AG10803 (cell line): ENCODE measurements around the gene LCTL.

ENCODE experiments used
- DNase-seq: peaks from one replicate; pipeline ENCODE4 v3.0.0; 2010; ENCODE audit warnings: low read depth
- H3K4me3 ChIP-seq: 2 replicates; pipeline ENCODE4 v1.5.1; 2011; ENCODE audit warnings: mild to moderate bottlenecking, low read length, control low read depth
- TF ChIP-seq, protein P1 (sequence below): conservative IDR thresholded peaks from 2 replicates; pipeline ENCODE4 v1.5.1; 2011; ENCODE audit warnings: mild to moderate bottlenecking, low read length, control low read depth, inconsistent platforms

The LCTL gene

GRCh38 chr15:66598095-66598815, 32.5 kb upstream of the LCTL start:
- TF ChIP-seq, protein P1, sequence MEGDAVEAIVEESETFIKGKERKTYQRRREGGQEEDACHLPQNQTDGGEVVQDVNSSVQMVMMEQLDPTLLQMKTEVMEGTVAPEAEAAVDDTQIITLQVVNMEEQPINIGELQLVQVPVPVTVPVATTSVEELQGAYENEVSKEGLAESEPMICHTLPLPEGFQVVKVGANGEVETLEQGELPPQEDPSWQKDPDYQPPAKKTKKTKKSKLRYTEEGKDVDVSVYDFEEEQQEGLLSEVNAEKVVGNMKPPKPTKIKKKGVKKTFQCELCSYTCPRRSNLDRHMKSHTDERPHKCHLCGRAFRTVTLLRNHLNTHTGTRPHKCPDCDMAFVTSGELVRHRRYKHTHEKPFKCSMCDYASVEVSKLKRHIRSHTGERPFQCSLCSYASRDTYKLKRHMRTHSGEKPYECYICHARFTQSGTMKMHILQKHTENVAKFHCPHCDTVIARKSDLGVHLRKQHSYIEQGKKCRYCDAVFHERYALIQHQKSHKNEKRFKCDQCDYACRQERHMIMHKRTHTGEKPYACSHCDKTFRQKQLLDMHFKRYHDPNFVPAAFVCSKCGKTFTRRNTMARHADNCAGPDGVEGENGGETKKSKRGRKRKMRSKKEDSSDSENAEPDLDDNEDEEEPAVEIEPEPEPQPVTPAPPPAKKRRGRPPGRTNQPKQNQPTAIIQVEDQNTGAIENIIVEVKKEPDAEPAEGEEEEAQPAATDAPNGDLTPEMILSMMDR: no peak
- no peak overlapping the region for H3K4me3 ChIP-seq
- DNase-seq: no peak

DNA sequence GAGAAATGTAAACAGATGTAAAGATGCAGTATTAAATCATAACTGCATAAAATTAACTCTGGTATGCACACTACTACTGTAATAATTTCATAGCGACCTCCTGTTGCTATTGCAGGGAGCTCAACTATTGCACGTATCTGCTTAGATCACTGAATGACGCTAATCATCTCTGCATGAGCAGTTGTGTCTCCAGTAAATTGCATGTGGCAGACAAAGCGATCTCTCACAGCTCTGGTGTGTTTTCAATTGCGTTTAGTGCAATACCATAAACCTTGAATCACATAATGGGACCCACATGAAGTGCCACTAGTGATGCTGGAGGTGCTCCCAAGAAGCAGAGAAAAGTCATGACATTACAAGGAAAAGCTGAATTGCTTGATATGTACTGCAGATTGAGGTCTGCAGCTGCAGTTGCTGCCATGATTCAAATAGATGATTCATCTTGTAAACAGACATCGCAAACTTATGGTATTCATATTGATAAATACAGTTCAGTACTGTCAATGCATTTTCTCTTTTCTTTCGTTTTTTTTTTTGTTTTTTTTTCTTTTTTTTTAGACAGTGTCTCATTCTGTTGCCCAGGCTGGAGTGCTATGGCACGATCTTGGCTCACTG, 30.2 kb upstream of the LCTL start:
- TF ChIP-seq, protein P1: no peak; the same call in 1 of the 2 replicates
- H3K4me3 ChIP-seq: no peak overlapping the region
- DNase-seq: peak; percentile 67

DNA sequence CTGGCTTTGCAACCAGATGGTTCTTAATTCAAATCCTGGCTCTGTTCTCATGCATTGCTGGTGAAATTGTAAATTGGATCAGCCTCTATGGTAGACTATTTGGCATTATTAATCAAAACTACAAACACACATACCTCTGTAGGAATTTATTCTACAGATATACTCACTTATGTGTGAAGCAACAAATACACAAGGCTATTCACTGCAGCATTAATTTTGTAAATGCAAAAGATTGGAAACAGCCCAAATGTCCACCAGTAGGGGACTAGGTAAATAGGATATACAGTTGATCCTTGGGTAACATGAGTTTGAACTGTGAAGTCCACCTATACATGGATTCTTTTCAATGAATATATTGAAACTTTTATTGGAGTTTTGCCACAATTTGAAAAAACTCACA, 29.5 kb upstream of the LCTL start:
- no peak overlapping the region for H3K4me3 ChIP-seq
- TF ChIP-seq, protein P1: no peak
- DNase-seq: no peak

DNA sequence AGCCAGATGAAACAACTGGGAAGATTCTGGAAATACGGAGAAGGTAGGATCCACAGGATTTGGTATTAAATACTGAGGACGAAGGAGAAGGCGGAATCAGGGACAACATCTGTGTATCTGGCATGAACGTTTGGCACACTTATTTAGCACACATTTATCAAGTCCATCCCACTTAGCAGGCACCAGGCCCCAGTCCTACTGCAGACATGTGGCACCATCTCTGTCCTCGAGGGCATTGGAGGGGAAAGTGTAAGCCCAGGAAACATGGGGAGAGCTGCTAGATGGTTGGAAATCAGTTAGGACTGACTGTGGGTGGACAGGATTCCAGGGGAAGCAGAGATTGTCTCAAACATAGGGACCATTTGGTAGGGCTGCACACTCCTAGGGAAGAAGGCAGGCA, 29.0 kb upstream of the LCTL start:
- no peak overlapping the region for H3K4me3 ChIP-seq
- TF ChIP-seq, protein P1: no peak

DNA sequence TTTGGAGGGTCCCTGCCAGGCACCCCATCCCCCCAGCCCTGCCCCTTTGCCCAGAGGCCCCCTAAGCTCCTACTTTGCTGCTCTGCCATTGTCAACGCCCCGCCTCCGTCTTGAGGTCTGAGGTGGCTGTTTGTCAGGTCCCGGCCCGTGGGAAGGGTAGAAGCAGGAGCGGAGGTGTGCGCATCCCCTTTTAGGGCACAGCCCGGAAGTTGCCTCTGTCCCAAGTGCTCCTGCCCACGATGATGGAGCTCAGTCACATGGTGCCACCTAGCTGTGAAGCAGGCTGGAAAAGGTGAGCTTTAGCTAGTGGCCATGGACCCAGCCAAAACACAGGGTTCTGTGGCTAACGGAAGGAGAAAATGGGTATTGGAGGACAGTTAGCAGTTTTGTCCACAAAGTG, 28.5 kb upstream of the LCTL start:
- no peak overlapping the region for H3K4me3 ChIP-seq
- no peak for DNase-seq
- TF ChIP-seq, protein P1: no peak

More for the DNA sequence above, 29.0 kb upstream of the LCTL start:
- DNase-seq: no peak

DNA sequence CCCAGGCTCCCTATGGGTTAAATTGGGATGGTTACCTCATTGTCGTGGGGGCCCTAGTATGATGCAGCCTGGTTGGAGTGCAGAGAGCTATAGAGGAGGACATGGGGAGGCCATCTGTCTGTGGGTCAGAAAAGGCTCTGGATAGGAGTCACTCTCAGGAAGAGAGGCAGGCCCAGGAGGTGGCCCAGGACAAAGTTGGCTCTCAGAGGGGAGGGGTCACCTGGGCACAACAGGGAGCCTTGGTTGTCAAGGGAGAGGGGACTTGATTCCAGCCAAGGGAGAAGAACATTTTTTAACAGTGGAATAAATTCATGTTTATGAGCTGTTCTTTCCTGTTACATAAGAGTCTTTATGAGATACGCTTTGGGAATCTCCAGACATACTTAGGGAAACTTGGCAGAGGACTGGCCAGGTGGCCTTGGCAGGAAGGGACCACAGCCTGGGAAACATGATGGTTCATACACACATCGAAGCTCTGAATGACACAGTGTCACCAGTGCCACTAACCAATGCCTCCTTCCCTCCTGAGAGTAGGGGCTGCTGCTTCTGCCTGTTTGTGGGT, 27.5 kb upstream of the LCTL start:
- peak; percentile 15 for DNase-seq
- H3K4me3 ChIP-seq: no peak overlapping the region
- TF ChIP-seq, protein P1: no peak
